ENCODE measurements around the gene GALNT13.

Gene GALNT13

DNA sequence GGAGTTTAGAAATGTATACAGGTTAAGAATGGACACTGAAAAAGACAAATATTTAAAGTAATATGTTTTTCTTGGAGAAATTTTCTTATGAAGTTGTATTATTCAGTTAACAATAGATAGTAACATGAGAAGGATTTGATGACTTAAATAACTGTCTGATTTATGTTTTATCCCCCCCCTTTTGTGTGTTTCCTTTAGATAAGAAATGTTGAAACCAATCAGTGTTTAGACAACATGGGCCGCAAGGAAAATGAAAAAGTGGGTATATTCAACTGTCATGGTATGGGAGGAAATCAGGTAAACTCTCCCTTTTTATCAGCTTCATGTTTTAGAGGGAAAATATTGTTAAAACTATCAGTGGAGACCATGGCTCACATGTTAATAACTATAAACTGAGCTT is 537.1 kb downstream of the GALNT13 start:
- H3K4me3 ChIP-seq (ENCODE audit: low read depth in 1 of 5, low read length in 5 of 5): no peak overlapping the region
- H3K36me3 ChIP-seq (ENCODE audit: control insufficient read depth in 5 of 5, insufficient read depth in 5 of 5, low read length in 5 of 5): no peaks in the 10 kb centered on the region
- H3K4me1 ChIP-seq (ENCODE audit: control insufficient read depth in 5 of 5, insufficient read depth in 5 of 5, low read length in 5 of 5): no peaks in the 10 kb centered on the region
- no peak overlapping the region for H3K27ac ChIP-seq (ENCODE audit: low read depth, low read length)
- no peak overlapping the region for H3K9ac ChIP-seq (ENCODE audit: low read length in 5 of 5)
- no peaks in the 10 kb centered on the region for H3K9me3 ChIP-seq (ENCODE audit: control insufficient read depth in 5 of 5, low read length in 5 of 5)
- no peaks in the 10 kb centered on the region for H3K27me3 ChIP-seq (ENCODE audit: control insufficient read depth in 5 of 5, insufficient read depth in 4 of 5, low read length in 5 of 5)

- H3K27me3 ChIP-seq (ENCODE audit: control insufficient read depth in 5 of 5, insufficient read depth in 4 of 5, low read length in 5 of 5): no peaks in the 10 kb centered on the region
- no peak overlapping the region for H3K4me3 ChIP-seq (ENCODE audit: low read depth in 1 of 5, low read length in 5 of 5)
Observed at GRCh38 chr2:154422251-154422650, 550.5 kb downstream of the GALNT13 start.

DNA sequence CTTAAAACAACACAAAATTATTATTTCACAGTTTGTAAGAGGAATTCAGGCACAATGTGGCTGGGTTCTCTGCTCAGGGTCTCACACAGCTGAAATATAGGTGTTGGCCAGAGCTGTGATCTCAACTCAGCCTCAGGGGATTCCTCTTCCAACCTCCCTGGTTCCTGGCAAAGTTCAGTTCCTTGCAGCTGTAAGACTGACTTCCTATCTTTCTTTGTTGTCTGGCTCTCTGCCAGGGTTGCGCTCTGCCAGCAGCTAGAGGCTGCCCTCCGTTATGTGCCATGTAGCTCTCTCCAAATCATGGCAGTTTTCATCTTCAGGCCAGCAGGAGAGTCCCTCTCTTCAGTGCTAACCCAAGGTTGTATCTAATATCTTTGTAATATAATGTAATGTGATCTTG is 554.3 kb downstream of the GALNT13 start:
- H3K27ac ChIP-seq (ENCODE audit: low read depth, low read length): no peak overlapping the region
- no peaks in the 10 kb centered on the region for H3K36me3 ChIP-seq (ENCODE audit: control insufficient read depth in 5 of 5, insufficient read depth in 5 of 5, low read length in 5 of 5)
- H3K27me3 ChIP-seq (ENCODE audit: control insufficient read depth in 5 of 5, insufficient read depth in 4 of 5, low read length in 5 of 5): no peaks in the 10 kb centered on the region

More at GRCh38 chr2:154422251-154422650, 550.5 kb downstream of the GALNT13 start:
- Histone ChIP-seq H3K27ac (ENCODE audit: low read depth, low read length) (no peak overlapping the region), H3K4me1 (ENCODE audit: control insufficient read depth in 5 of 5, insufficient read depth in 5 of 5, low read length in 5 of 5) (peaks cover 0 to 5% (median 0%) of the 10 kb centered on the region in 5 donors), H3K9me3 (ENCODE audit: control insufficient read depth in 5 of 5, low read length in 5 of 5) (no peaks in the 10 kb centered on the region), H3K36me3 (ENCODE audit: control insufficient read depth in 5 of 5, insufficient read depth in 5 of 5, low read length in 5 of 5) (no peaks in the 10 kb centered on the region), H3K9ac (ENCODE audit: low read length in 5 of 5) (no peak overlapping the region)

GRCh38 chr2:154427453-154427852 is 555.7 kb downstream of the GALNT13 start:
- H3K27ac ChIP-seq (ENCODE audit: low read depth, low read length): no peak overlapping the region
- H3K27me3 ChIP-seq (ENCODE audit: control insufficient read depth in 5 of 5, insufficient read depth in 4 of 5, low read length in 5 of 5): no peaks in the 10 kb centered on the region
- H3K4me1 ChIP-seq (ENCODE audit: control insufficient read depth in 5 of 5, insufficient read depth in 5 of 5, low read length in 5 of 5): peaks cover 0 to 5% (median 0%) of the 10 kb centered on the region in 5 donors
- H3K4me3 ChIP-seq (ENCODE audit: low read depth in 1 of 5, low read length in 5 of 5): no peak overlapping the region
- H3K9ac ChIP-seq (ENCODE audit: low read length in 5 of 5): no peak overlapping the region
- no peaks in the 10 kb centered on the region for H3K36me3 ChIP-seq (ENCODE audit: control insufficient read depth in 5 of 5, insufficient read depth in 5 of 5, low read length in 5 of 5)
- no peaks in the 10 kb centered on the region for H3K9me3 ChIP-seq (ENCODE audit: control insufficient read depth in 5 of 5, low read length in 5 of 5)

More for the DNA sequence above, 554.3 kb downstream of the GALNT13 start:
- H3K9me3 ChIP-seq (ENCODE audit: control insufficient read depth in 5 of 5, low read length in 5 of 5): no peaks in the 10 kb centered on the region
- H3K4me1 ChIP-seq (ENCODE audit: control insufficient read depth in 5 of 5, insufficient read depth in 5 of 5, low read length in 5 of 5): peaks cover 0 to 5% (median 0%) of the 10 kb centered on the region in 5 donors
- H3K9ac ChIP-seq (ENCODE audit: low read length in 5 of 5): no peak overlapping the region
- H3K4me3 ChIP-seq (ENCODE audit: low read depth in 1 of 5, low read length in 5 of 5): no peak overlapping the region

DNA sequence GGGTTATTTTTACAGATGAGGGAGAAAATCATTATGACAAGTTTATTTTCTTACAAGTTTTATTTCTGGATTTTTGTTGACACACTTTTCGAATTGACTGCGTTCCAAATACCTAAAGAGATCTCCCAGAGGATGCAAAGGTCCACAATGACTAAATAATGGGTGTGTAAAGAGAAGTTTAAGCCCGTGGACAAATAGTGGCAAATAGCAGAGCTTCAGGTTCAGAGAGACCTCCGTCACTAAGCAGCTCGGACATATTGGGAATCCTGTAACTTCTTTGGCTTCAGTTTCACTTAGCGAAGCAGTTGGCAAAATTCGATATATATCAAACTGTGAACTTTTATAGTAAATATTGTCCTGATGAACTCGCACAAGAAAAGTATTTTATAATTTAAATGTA is 556.3 kb downstream of the GALNT13 start:
- no peak overlapping the region for H3K9ac ChIP-seq (ENCODE audit: low read length in 5 of 5)
- no peak overlapping the region for H3K27ac ChIP-seq (ENCODE audit: low read depth, low read length)
- H3K4me1 ChIP-seq (ENCODE audit: control insufficient read depth in 5 of 5, insufficient read depth in 5 of 5, low read length in 5 of 5): peaks cover 0 to 5% (median 0%) of the 10 kb centered on the region in 5 donors
- H3K36me3 ChIP-seq (ENCODE audit: control insufficient read depth in 5 of 5, insufficient read depth in 5 of 5, low read length in 5 of 5): no peaks in the 10 kb centered on the region
- no peaks in the 10 kb centered on the region for H3K27me3 ChIP-seq (ENCODE audit: control insufficient read depth in 5 of 5, insufficient read depth in 4 of 5, low read length in 5 of 5)
- no peak overlapping the region for H3K4me3 ChIP-seq (ENCODE audit: low read depth in 1 of 5, low read length in 5 of 5)
- no peaks in the 10 kb centered on the region for H3K9me3 ChIP-seq (ENCODE audit: control insufficient read depth in 5 of 5, low read length in 5 of 5)

DNA sequence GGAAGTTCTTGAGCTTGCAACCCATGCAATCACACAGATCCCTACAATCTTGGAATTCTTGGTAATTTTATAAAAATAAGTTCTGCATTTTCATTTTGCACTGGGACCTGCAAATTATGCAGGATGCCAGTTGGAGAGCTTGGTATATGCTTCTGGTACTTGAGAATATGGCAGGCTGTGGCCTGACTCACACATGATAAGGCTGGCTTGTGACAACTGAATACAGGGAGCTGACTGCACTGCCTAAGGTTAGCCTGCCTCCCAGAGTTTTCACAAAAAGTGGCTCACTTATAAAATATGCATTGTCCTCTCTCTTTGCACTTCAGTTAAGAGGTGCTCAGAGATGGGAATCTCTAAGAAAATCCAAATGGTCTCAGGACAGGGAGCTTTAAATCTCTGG is 561.3 kb downstream of the GALNT13 start:
- Histone ChIP-seq H3K9ac (ENCODE audit: low read length in 5 of 5) (no peak overlapping the region), H3K9me3 (ENCODE audit: control insufficient read depth in 5 of 5, low read length in 5 of 5) (no peaks in the 10 kb centered on the region), H3K27me3 (ENCODE audit: control insufficient read depth in 5 of 5, insufficient read depth in 4 of 5, low read length in 5 of 5) (no peaks in the 10 kb centered on the region), H3K36me3 (ENCODE audit: control insufficient read depth in 5 of 5, insufficient read depth in 5 of 5, low read length in 5 of 5) (no peaks in the 10 kb centered on the region), H3K4me3 (ENCODE audit: low read depth in 1 of 5, low read length in 5 of 5) (no peak overlapping the region), H3K27ac (ENCODE audit: low read depth, low read length) (no peak overlapping the region), H3K4me1 (ENCODE audit: control insufficient read depth in 5 of 5, insufficient read depth in 5 of 5, low read length in 5 of 5) (no peaks in the 10 kb centered on the region)

GRCh38 chr2:154437104-154437503 is 565.4 kb downstream of the GALNT13 start:
- no peaks in the 10 kb centered on the region for H3K27me3 ChIP-seq (ENCODE audit: control insufficient read depth in 5 of 5, insufficient read depth in 4 of 5, low read length in 5 of 5)
- H3K27ac ChIP-seq (ENCODE audit: low read depth, low read length): no peak overlapping the region
- no peaks in the 10 kb centered on the region for H3K36me3 ChIP-seq (ENCODE audit: control insufficient read depth in 5 of 5, insufficient read depth in 5 of 5, low read length in 5 of 5)
- no peaks in the 10 kb centered on the region for H3K4me1 ChIP-seq (ENCODE audit: control insufficient read depth in 5 of 5, insufficient read depth in 5 of 5, low read length in 5 of 5)
- no peak overlapping the region for H3K4me3 ChIP-seq (ENCODE audit: low read depth in 1 of 5, low read length in 5 of 5)
- no peaks in the 10 kb centered on the region for H3K9me3 ChIP-seq (ENCODE audit: control insufficient read depth in 5 of 5, low read length in 5 of 5)
- no peak overlapping the region for H3K9ac ChIP-seq (ENCODE audit: low read length in 5 of 5)

GRCh38 chr2:154439156-154439555 is 567.4 kb downstream of the GALNT13 start:
- H3K4me3 ChIP-seq (ENCODE audit: low read depth in 1 of 5, low read length in 5 of 5): no peak overlapping the region
- H3K36me3 ChIP-seq (ENCODE audit: control insufficient read depth in 5 of 5, insufficient read depth in 5 of 5, low read length in 5 of 5): no peaks in the 10 kb centered on the region
- H3K27ac ChIP-seq (ENCODE audit: low read depth, low read length): no peak overlapping the region
- H3K9me3 ChIP-seq (ENCODE audit: control insufficient read depth in 5 of 5, low read length in 5 of 5): no peaks in the 10 kb centered on the region
- H3K27me3 ChIP-seq (ENCODE audit: control insufficient read depth in 5 of 5, insufficient read depth in 4 of 5, low read length in 5 of 5): no peaks in the 10 kb centered on the region
- H3K9ac ChIP-seq (ENCODE audit: low read length in 5 of 5): no peak overlapping the region
- H3K4me1 ChIP-seq (ENCODE audit: control insufficient read depth in 5 of 5, insufficient read depth in 5 of 5, low read length in 5 of 5): no peaks in the 10 kb centered on the region

GRCh38 chr2:154443919-154444318 is 572.2 kb downstream of the GALNT13 start:
- Histone ChIP-seq H3K27ac (ENCODE audit: low read depth, low read length) (no peak overlapping the region), H3K4me3 (ENCODE audit: low read depth in 1 of 5, low read length in 5 of 5) (no peak overlapping the region), H3K9ac (ENCODE audit: low read length in 5 of 5) (no peak overlapping the region), H3K4me1 (ENCODE audit: control insufficient read depth in 5 of 5, insufficient read depth in 5 of 5, low read length in 5 of 5) (no peaks in the 10 kb centered on the region), H3K9me3 (ENCODE audit: control insufficient read depth in 5 of 5, low read length in 5 of 5) (no peaks in the 10 kb centered on the region), H3K27me3 (ENCODE audit: control insufficient read depth in 5 of 5, insufficient read depth in 4 of 5, low read length in 5 of 5) (no peaks in the 10 kb centered on the region), H3K36me3 (ENCODE audit: control insufficient read depth in 5 of 5, insufficient read depth in 5 of 5, low read length in 5 of 5) (peaks cover 0 to 2% (median 0%) of the 10 kb centered on the region in 5 donors)

- Histone ChIP-seq H3K27ac (ENCODE audit: low read depth, low read length) (no peak overlapping the region), H3K36me3 (ENCODE audit: control insufficient read depth in 5 of 5, insufficient read depth in 5 of 5, low read length in 5 of 5) (peaks cover 0 to 6% (median 0%) of the 10 kb centered on the region in 5 donors), H3K9me3 (ENCODE audit: control insufficient read depth in 5 of 5, low read length in 5 of 5) (no peaks in the 10 kb centered on the region), H3K9ac (ENCODE audit: low read length in 5 of 5) (no peak overlapping the region), H3K27me3 (ENCODE audit: control insufficient read depth in 5 of 5, insufficient read depth in 4 of 5, low read length in 5 of 5) (no peaks in the 10 kb centered on the region), H3K4me1 (ENCODE audit: control insufficient read depth in 5 of 5, insufficient read depth in 5 of 5, low read length in 5 of 5) (no peaks in the 10 kb centered on the region), H3K4me3 (ENCODE audit: low read depth in 1 of 5, low read length in 5 of 5) (no peak overlapping the region)
Observed at GRCh38 chr2:154446324-154446723, 574.6 kb downstream of the GALNT13 start.
